Esophagus mucosa (tissue), 1 donor: ENCODE data around the gene STARD6. TPM values are rescaled to one million over a fixed set of nuclear protein-coding genes. Genes with fewer than 3 reads are reported as not detected.
"Not testable (repeated sequence)": the region's sequence is repeated elsewhere in the genome, so short reads cannot be mapped to it uniquely, and the experiment has no call there.

ENCODE experiments used
- ATAC-seq: fragments of 200-7000 bp; cut with Tn5 transposase; one replicate; pipeline ENCODE4 v1.9.1; 2020
- total RNA-seq: library from RNA; stranded (reverse); gene quantifications from one replicate; pipeline ENCODE4 v1.2.4, GENCODE V29; 2023
- donor health status: DM: yes; HTN: yes; CAD: no.

Gene STARD6
- total RNA-seq, 1 donor from 2014 or later: not detected

GRCh38 chr18:54335638-54336173 lies 22.0 kb downstream of the STARD6 start:
- no peak for ATAC-seq

GRCh38 chr18:54330768-54331548 lies 26.7 kb downstream of the STARD6 start:
- ATAC-seq: no peak

DNA sequence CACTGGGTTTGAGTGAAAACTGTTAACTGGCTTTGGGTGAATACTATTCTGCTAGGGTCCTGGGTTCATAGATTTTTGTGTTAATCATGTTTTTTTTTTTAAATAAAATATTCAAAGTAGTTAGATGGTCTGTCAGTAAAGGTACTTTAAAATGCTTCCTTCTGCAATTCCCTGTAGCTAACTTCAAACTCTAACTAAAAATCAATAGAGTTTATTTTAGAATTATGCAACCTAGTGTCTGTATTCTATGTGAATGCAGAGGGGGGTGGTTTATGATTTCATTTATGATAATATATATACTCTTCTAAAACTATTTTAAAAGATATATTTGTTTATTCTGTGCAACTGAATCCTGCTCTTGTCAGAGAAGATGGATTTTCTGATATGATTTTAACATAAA lies 27.9 kb downstream of the STARD6 start:
- no peak for ATAC-seq

- no peak for ATAC-seq
Measured at GRCh38 chr18:54327818-54328217, 29.8 kb downstream of the STARD6 start.

DNA sequence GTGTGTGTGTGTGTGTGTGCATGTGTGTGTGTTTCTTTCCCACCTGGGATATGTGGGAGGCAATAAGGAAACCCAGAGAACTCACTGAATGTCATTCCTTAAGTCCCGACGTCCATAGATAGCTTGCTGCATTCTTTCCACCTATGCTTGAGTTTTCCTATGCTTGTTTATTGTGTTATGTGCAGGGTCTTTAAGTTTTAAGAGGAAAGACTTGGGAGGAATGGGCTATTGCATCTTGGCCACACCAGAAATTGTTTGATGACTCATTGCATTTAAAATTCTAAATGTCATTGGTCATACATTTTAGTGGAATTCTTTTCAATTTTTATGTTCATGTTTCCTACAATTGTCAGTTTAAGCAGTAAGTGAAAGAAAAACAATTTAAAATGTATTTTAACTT lies 33.7 kb downstream of the STARD6 start:
- no peak for ATAC-seq

- ATAC-seq: no peak
Measured at GRCh38 chr18:54323561-54323960, 34.1 kb downstream of the STARD6 start.

DNA sequence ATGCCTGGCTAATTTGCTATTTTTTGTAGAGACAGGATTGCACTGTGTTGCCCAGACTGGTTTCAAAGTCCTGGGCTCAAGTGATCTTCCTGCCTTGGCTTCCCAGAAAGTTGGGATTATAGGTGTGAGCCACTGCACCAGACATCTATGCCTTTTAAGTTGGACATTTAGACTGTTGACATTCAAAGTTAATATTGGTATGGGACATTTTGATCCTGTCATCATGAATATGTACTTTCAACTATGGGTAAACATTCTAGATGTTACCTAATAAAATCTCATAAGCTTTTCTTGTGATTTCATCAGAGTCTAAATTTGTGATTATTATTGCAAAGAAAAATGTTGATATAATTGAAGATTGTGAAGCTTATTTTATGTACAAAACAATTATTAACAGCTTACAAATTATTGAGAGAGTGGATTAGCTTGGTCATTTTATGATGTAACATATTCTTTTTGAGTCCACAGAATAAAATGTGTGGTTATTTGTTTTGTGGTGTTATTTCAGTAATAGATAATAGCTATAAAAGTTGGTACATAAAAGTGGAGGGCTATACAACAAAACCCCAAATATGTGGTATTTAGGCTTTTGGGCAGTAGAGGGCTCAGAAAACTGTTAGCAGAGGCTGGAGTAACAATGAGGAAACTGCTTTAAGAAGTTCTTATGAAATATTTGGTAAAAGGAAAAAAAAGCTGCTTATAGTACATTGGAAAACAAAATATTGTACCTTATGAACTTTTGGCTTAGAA lies 41.4 kb downstream of the STARD6 start:
- no peak for ATAC-seq

DNA sequence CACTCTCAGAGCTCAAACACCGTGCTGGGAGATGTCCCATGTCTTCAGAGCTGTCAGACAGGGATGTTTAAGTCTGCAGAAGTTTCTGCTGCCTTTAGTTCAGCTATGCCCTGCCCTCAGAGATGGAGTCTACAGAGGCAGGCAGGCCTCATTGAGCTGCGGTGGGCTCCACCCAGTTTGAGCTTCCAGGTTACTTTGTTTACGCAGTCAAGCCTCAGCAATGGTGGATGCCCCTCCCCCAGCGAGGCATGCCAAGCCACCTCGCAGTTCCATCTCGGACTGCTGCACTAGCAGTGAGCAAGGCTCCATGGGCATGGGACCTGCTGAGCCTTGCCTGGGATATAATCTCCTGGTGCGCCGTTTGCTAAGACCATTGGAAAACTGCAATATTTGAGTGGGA lies 48.1 kb downstream of the STARD6 start:
- ATAC-seq: not testable (repeated sequence)

DNA sequence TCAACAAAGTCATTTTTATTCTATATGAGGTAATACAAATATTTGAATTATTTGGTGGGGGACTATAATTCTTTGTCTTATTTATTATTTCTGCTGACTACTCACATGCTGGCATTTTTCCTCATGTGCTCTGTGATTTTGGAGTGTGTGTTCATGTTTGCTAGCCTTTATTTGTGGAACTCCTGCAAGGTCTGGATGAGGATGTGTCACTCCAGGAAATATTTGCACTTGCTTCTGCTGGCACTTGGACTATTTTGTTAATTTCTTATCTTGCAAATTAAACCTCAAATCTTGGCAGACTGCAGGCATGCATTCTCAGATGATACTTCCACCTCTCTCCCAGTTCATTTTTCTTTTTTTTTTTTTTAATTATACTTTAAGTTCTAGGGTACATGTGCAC lies 54.2 kb downstream of the STARD6 start:
- ATAC-seq: no peak

DNA sequence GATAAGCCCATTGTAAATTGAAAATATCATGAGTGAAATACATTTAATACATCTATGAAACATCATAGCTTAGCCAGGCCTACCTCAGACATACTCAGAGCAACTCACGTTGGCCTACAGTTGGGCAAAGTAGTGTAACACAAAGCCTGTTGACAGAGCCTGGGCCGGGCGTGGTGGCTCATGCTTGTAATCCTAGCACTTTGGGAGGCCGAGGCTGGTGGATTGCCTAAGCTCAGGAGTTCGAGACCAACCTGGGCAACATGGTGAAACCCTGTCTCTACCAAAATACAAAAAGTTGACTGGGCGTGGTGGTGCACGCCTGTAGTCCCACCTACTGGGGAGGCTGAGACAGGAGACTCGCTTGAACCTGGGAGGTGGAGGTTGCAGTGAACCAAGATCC lies 58.7 kb downstream of the STARD6 start:
- not testable (repeated sequence) for ATAC-seq

DNA sequence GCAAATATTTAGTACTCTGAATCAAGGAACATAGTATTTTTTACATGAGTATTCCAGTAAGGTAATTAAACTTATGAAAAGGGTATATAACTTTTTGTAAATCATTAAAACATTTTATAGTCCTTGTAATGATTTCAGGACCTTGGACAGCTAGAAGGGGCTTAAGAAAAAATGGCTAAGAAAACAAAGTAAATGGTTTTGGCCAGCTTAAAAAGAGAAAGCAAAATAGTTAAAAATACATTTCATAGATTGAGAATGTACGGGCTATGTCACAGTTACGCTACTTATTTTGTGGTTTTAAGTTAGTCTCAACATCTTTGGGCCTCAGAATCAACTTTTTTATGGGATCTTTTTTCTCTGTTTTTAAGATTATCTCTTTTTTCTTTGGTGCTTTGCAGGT lies 61.6 kb downstream of the STARD6 start:
- ATAC-seq: no peak

DNA sequence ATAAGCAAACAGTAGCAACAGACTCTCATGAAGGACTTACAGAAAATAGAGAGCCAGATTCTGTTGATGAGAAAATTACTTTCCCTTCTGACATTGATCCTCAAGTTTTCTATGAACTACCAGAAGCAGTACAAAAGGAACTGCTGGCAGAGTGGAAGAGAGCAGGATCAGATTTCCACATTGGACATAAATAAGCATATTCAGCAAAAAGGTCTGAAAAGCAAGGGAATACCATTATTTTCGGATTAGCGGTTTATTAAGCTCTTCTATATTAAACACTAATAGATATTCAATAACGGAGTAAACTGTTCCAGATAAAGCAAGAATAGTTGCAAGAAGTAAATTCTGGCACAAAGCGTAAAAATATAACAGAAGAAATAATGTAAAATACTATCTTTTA lies 63.4 kb downstream of the STARD6 start:
- no peak for ATAC-seq

DNA sequence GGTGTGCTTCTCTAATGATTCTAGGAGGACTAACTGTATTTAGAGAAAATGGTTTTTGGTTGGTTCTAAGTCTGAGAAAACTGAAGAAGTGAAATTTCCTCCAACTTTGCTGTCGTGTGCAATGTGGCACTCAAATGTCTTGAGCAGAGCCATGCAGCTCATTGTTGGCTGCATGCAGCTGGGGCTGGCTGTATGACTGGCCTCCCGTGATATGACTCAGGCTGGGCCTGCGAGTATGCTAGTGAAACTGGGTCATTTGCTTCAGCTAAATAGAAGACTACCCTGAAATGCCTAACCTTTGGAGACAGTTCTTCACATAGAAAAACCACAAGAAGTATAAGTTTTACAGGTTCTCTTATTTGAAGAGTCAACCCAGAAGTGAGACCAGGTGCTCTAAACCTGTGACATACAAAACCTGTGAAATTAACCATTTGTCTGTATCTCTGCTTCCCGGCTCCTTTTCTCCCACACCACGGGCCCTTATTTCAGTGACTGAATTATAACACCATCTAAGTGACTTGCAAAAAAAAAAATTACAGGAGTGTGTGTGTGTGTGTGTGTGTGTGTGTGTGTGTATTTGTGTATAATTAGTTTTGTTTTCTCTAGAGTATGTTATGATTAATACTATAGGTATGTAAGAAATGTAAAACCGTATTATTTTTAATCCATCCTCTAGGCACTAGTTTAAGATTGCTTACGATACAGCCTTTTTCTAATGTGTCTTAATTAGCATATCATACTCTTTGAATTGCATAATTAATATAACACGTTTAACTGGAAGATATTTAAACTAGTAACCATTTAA lies 72.5 kb downstream of the STARD6 start:
- peak; percentile 91 for ATAC-seq

DNA sequence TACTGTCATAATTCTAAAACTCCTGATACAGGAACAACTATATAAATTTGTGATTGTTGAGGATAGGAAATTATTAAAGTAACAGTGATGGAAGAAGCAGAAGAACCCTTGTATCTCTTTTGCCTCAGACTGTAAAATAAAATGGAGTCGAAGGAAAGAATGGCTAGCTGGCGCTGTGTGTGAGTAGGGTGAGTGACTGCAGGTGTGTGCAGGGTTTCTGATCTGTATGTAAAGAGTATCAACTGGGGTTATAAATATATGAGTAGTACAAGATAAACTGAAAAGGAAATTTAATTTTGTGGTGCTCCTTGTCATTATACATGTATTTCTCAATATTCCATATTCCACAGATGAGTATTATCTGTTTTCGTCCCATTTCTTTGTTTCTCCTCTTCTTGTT lies 73.1 kb downstream of the STARD6 start:
- no peak for ATAC-seq

DNA sequence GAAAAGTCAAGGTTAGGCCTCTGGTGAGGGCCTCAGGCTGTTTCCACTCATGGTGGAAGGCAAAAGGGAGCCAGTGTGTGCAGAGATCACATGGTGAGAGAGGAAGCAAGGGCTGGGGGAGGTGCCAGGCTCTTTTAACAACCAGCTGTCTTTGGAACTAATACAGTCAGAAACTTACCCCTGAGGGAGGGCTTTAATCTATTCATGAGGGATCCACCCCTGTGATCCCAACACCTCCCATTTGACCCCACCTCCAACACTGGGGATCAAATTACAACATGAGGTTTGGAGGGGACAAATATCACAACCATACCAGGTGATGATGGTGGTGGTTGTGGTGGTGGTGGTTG lies 77.5 kb downstream of the STARD6 start:
- no peak for ATAC-seq

- ATAC-seq: no peak
Measured at GRCh38 chr18:54279477-54280219, 78.0 kb downstream of the STARD6 start.

DNA sequence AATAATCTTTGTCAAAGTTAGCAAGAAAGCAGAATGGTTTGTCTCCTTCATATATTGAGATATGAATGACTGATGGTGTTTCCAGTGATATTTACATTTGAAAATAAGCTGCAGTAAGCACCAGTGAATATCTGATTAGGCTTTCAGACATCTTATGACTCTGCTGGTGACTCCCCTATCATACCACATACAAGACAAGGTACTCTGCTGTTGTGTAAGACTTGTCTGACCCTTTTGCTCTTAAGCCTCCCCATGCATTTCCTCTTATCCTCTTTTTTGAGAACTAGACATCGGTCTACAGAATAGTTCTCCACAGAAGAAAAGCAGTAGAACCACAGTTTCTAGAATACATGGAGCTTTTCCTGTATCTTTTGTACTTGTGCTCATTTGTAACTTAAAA lies 79.0 kb downstream of the STARD6 start:
- ATAC-seq: no peak

DNA sequence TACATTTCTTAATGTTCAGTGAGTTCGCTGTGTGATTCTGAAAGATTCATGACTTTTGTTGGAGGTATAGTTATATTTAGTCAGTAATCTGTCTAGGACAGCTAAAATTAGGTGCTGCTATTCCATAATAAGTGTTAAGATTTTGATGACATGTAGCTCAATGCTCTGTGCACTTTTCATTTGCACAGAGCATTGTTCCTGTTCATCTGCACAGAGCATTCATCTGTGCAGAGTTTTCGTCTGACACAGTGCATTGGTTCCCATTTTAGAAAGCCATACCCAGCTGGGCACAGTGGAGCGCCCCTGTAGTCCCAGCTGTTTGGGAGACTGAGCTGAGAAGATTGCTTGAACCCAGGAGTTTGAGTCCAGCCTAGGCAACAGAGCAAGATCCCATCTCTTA lies 79.8 kb downstream of the STARD6 start:
- no peak for ATAC-seq
